GDM1 (cell line): ENCODE measurements around the gene NREP.

Experiments used
- DNase-seq: peaks from one replicate; lab custom pipeline; 2025; lab: John Stamatoyannopoulos, UW

NREP gene

GRCh38 chr5:111697215-111697614 lies 59.8 kb downstream of the NREP start:
- DNase-seq: no peak

DNA sequence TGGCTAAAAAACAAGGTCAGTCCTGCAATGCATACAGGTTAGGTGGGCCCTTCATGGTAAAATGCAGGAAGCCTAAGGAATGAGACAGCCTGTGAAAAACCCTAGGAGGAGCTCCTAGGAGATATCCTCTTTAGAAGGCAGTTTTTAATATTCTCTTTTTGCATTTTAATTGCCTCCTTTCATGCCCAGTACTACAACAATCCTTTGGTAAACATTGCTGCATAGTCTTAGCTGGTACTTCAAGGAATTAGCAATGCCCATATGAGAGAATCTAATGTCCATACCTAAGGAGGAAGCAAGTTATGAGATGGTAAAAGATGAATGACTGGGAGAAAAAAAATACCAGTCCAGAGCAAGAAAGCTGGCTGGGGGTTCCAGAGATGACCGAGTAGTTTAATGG lies 61.0 kb downstream of the NREP start:
- DNase-seq: no peak

- DNase-seq: no peak
Observed at GRCh38 chr5:111694133-111694532, 62.9 kb downstream of the NREP start.

DNA sequence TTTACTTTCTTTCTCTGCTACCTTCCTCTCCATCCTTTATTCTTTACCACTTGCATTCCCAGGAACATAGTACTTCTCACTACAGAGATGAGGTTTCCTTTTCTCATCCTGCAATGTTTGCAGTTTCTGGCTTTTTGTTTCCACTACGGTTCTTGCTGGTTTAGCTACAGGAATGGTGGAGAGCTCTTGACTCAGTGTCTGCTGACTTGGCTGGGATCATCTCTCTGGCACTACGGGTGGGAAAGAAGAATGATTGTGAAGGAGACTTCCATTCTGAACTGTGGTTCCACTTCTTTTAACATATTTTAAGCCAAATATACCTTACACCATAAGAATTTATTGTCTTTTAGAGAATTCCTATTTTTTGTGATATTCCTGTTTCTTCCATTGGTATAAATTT lies 65.1 kb downstream of the NREP start:
- DNase-seq: no peak

- no peak for DNase-seq
Observed at GRCh38 chr5:111691508-111691907, 65.5 kb downstream of the NREP start.

GRCh38 chr5:111689357-111689935 lies 67.5 kb downstream of the NREP start:
- no peak for DNase-seq

GRCh38 chr5:111685969-111686368 lies 71.0 kb downstream of the NREP start:
- DNase-seq: no peak

DNA sequence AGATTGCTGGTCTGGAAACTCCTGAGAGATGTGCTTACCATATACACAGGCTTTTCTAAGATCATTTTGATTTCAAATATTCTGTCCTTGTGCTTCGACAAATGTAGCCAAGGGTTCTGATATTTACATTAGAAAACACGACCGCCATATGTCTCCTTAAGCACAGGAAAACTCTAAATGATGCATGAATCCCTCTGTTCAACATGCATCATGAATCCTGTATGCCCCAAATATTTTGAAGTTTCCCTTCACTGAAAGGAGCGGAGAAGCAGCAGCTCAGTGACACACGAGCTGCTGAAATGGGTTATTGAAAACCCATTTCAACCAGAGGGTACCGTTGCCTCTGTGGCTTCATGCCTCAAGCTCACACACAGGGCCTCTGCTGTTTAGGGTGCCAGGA lies 74.4 kb downstream of the NREP start:
- no peak for DNase-seq

DNA sequence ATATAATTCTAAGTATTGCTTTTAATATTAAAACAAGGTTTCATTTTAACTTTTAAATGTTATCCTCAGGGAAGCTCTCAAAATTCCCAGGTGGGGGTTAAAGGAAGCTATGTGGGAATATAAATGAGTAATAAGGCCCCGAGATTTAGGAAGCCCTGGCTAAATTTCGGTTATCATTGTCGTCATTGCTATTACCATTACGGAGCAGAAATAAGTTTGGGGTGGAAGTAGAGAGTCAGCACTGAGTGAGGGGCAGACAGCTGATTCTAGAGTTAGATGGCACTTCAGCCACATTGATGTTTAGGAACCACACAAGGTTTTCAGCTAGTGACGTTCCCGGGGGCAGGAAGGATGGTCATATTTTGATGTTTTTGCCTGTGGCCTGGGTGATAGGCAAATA lies 74.9 kb downstream of the NREP start:
- DNase-seq: no peak

- DNase-seq: no peak
Observed at GRCh38 chr5:111681414-111682120, 75.4 kb downstream of the NREP start.

DNA sequence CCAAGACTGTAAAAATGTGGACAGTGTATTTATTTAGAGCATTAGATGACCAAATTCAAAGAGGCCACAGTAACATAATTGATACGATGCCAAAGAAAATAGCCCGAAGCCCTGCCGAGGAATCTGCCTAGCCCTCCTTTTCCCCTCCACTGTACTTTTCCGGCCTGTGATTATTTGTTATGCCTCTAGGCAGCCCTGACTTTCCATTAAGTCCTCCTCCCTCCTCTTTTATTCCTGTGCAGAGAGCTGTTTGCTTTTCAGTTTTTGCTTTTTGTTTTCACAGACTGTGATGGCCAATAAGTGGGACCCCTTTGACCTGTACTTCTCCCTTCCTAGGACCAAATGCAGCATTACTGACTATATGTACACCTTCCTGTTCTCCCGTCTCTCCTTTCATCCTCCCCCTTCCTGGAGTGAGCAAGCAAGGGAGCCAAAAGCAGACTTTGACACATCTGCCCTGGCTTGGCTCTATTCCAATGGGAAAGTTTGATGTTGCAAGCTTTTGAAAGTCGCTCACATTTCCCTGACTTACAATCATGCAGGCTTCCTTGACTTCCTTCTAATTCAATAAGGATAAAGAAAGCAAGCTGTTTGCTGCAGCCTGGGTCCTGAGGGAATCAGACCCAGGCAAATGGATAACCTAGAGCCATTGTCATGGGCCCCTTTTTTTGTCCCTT lies 76.1 kb downstream of the NREP start:
- no peak for DNase-seq

- no peak for DNase-seq
Observed at GRCh38 chr5:111679611-111680010, 77.4 kb downstream of the NREP start.
